Spleen (tissue), 11 donors: ENCODE results near the gene LYSMD3. TPM values are rescaled to one million over a fixed set of nuclear protein-coding genes. Genes with fewer than 3 reads are reported as not detected.

Experiments
- DNase-seq: peaks from one replicate; pipeline ENCODE4 v3.0.0-alpha.2; 2020
- H3K27ac ChIP-seq, 8 donors: fragments of 200-600 bp; sonication (generic) in 7 of 8; 1 replicate in 4 of 8; 2 replicates in 4 of 8; pipeline versions ENCODE4 v1.5.0 to v1.8.0; 2016 to 2021; ENCODE audit warnings: inconsistent platforms in 4 of 8, mild to moderate bottlenecking in 4 of 8, moderate library complexity in 1 of 8
- H3K27me3 ChIP-seq, 7 donors: fragments of 200-600 bp; sonication (generic) in 6 of 7; replicated peaks in 1 of 7; 1 replicate in 4 of 7; 2 replicates in 3 of 7; pipeline versions ENCODE4 v1.5.0 to v1.8.0; 2016 to 2021; ENCODE audit warnings: inconsistent platforms in 3 of 7, mild to moderate bottlenecking in 1 of 7
- H3K36me3 ChIP-seq, 6 donors: fragments of 200-600 bp; sonication (generic) in 5 of 6; 1 replicate in 4 of 6; 2 replicates in 2 of 6; pipeline versions ENCODE4 v1.5.0 to v1.8.0; 2016 to 2021; ENCODE audit warnings: inconsistent platforms in 2 of 6
- H3K4me1 ChIP-seq, 6 donors: fragments of 200-600 bp; sonication (generic) in 5 of 6; 1 replicate in 3 of 6; 2 replicates in 3 of 6; pipeline versions ENCODE4 v1.5.0 to v1.8.0; 2016 to 2021; ENCODE audit warnings: inconsistent platforms in 3 of 6
- H3K4me3 ChIP-seq, 8 donors: fragments of 200-600 bp; sonication (generic) in 7 of 8; 1 replicate in 4 of 8; 2 replicates in 4 of 8; pipeline versions ENCODE4 v1.5.0 to v1.8.0; 2016 to 2021; ENCODE audit warnings: inconsistent platforms in 4 of 8, mild to moderate bottlenecking in 4 of 8, moderate library complexity in 2 of 8
- H3K9me3 ChIP-seq, 8 donors: fragments of 200-600 bp; sonication (generic) in 7 of 8; 1 replicate in 4 of 8; 2 replicates in 4 of 8; pipeline versions ENCODE4 v1.5.0 to v1.8.0; 2016 to 2021; ENCODE audit warnings: inconsistent platforms in 4 of 8
- CTCF ChIP-seq, 11 experiments: fragments of 200-600 bp in 7 of 11; fragments of 450-650 bp in 4 of 11; sonication (generic) in 4 of 11; IDR thresholded peaks in 8 of 11; conservative IDR thresholded peaks in 3 of 11; 1 replicate in 7 of 11; 2 replicates in 4 of 11; pipeline versions ENCODE4 v1.4.0 to v1.8.0; 2016 to 2021; ENCODE audit warnings: antibody characterized with exemption in 11 of 11, inconsistent platforms in 4 of 11, mild to moderate bottlenecking in 1 of 11
- POLR2A ChIP-seq, 3 donors: fragments of 450-650 bp; IDR thresholded peaks; one replicate each; pipeline ENCODE4 v1.5.1; 2017; ENCODE audit warnings: antibody characterized with exemption in 3 of 3, mild to moderate bottlenecking in 1 of 3
- POLR2AphosphoS5 ChIP-seq, 3 donors: sonication (generic); formaldehyde crosslinking; IDR thresholded peaks; one replicate each; pipeline ENCODE4 v1.5.1; 2017; ENCODE audit warnings: antibody characterized with exemption in 3 of 3
- WGBS, 5 donors: extraction: QIAGEN DNeasy Blood & Tissue Kit in 3 of 5; methylation state at CpG; one replicate each; pipeline versions ENCODE4 v1.1.5 to v1.1.7; 2013 to 2018; 5-methylcytosine and 5-hydroxymethylcytosine counted together
- intact Hi-C: fragments of 100-400 bp; cut with DNase I; formaldehyde crosslinking; loops from one replicate; pipeline ENCODE4 v1.15.0; 2023; ENCODE audit warnings: low total_unique reads
- polyA plus RNA-seq, 3 donors: library from polyadenylated mRNA; stranded (reverse); fragments of 200-250 nt; gene quantifications; one replicate each; pipeline ENCODE4 v1.2.1, GENCODE V29; 2013
- total RNA-seq, 7 donors: library from RNA; depleted of rRNA in 3 of 7; stranded (reverse); fragments of >200 nt in 3 of 7; fragmentation: NEBNext Ultra II Directional in 4 of 7; extraction: Animal tissue kit (Norgen Biotek cat#: 25700) in 4 of 7; gene quantifications; one replicate each; pipeline versions ENCODE4 v1.1.0 to v1.2.1, GENCODE V29; 2016 to 2021
- donor health status: healthy with polysubstance abuse.
- donor health status: DM: no; HTN: no; CAD: no; lungs with moderate emphysema.
- donor health status: DM: no; HTN: no; CAD: no.
- donor health status: Bipolar disorder and iron deficiency.
- donor health status: healthy.
- donor health status: DM: no; HTN: no; CAD: no.
- donor health status: DM: yes; HTN: yes; CAD: no.

The LYSMD3 gene
- total and polyA plus RNA-seq, 10 donors, result 5.1 to 27.4 (median 19.5) TPM

GRCh38 chr5:90529939-90530677 lies 724 bp upstream of the LYSMD3 start:
- Histone ChIP-seq H3K4me3 (peak overlapping the region; percentile 50 to 97 (median 84)), H3K4me1 (peaks cover 6 to 54% (median 37%) of the 10 kb centered on the region in 6 donors), H3K27ac (peak overlapping the region; percentile 53 to 97 (median 94)), H3K9me3 (no peaks in the 10 kb centered on the region), H3K36me3 (peaks cover 0 to 9% (median under 1%) of the 10 kb centered on the region in 6 donors), H3K27me3 (peaks cover 0 to 17% (median 6%) of the 10 kb centered on the region in 7 donors)
- 8 to 12% (median 11%) methylated on average over 13 of the region's 13 CpGs for WGBS, 5 donors
- DNase-seq, result no peak
- intact Hi-C loops, result loop anchor here (10.0 kb wide), 1 partner anchor 115 kb away; no protein-coding TSS in a partner anchor
- TF ChIP-seq POLR2AphosphoS5 (IDR thresholded peaks at IDR 0.05) (no peak), POLR2A (IDR thresholded peaks at IDR 0.05) (no peak), CTCF (IDR thresholded peaks at IDR 0.05 in 8 of 11, conservative IDR thresholded peaks at IDR 0.05 in 3 of 11) (peak; percentile 31 to 71 (median 63))

- Histone ChIP-seq H3K4me1 (peaks cover 6 to 61% (median 37%) of the 10 kb centered on the region in 6 donors), H3K36me3 (peaks cover 0 to 23% (median 14%) of the 10 kb centered on the region in 6 donors), H3K4me3 (peak overlapping the region; percentile 50 to 97 (median 84)), H3K27ac (peak overlapping the region; percentile 66 to 97 (median 94)), H3K27me3 (peaks cover 0 to 8% (median 0%) of the 10 kb centered on the region in 7 donors), H3K9me3 (no peaks in the 10 kb centered on the region)
- no peak for DNase-seq
- 7 to 10% (median 9%) methylated on average over 18 of the region's 18 CpGs for WGBS, 5 donors
- TF ChIP-seq POLR2AphosphoS5 (IDR thresholded peaks at IDR 0.05) (no peak), POLR2A (IDR thresholded peaks at IDR 0.05) (no peak), CTCF (IDR thresholded peaks at IDR 0.05 in 8 of 11, conservative IDR thresholded peaks at IDR 0.05 in 3 of 11) (no peak)
- intact Hi-C loops, result loop anchor here (10.0 kb wide), 1 partner anchor 114 kb away; no protein-coding TSS in a partner anchor
Measured at GRCh38 chr5:90528601-90529193, 687 bp downstream of the LYSMD3 start.

GRCh38 chr5:90519081-90519480 lies 10.3 kb downstream of the LYSMD3 start:
- Histone ChIP-seq H3K27ac (no peak overlapping the region), H3K4me3 (no peak overlapping the region), H3K36me3 (peaks cover 0 to 74% (median 38%) of the 10 kb centered on the region in 6 donors), H3K9me3 (no peaks in the 10 kb centered on the region), H3K4me1 (peaks cover 0 to 3% (median 0%) of the 10 kb centered on the region in 6 donors), H3K27me3 (no peaks in the 10 kb centered on the region)
- DNase-seq, result no peak
- intact Hi-C loops, result no loop called here
- TF ChIP-seq CTCF (IDR thresholded peaks at IDR 0.05 in 8 of 11, conservative IDR thresholded peaks at IDR 0.05 in 3 of 11), result no peak
- no peak for TF ChIP-seq POLR2A (IDR thresholded peaks at IDR 0.05)
- no peak for TF ChIP-seq POLR2AphosphoS5 (IDR thresholded peaks at IDR 0.05)
- WGBS, 5 donors, result 95 to 98% (median 96%) methylated on average over 7 of the region's 7 CpGs

- Histone ChIP-seq H3K9me3 (no peaks in the 10 kb centered on the region), H3K36me3 (peaks cover 0 to 70% (median 33%) of the 10 kb centered on the region in 6 donors), H3K4me3 (no peak overlapping the region), H3K4me1 (no peaks in the 10 kb centered on the region), H3K27me3 (no peaks in the 10 kb centered on the region), H3K27ac (no peak overlapping the region)
- DNase-seq, result no peak
- TF ChIP-seq POLR2AphosphoS5 (IDR thresholded peaks at IDR 0.05), result no peak
- TF ChIP-seq POLR2A (IDR thresholded peaks at IDR 0.05), result no peak
- no peak for TF ChIP-seq CTCF (IDR thresholded peaks at IDR 0.05 in 8 of 11, conservative IDR thresholded peaks at IDR 0.05 in 3 of 11)
- intact Hi-C loops, result no loop called here
Measured at GRCh38 chr5:90518661-90519060, 10.7 kb downstream of the LYSMD3 start.
